HepG2 (cell line): ENCODE results near the gene ERBB3. TPM values are rescaled to one million over a fixed set of nuclear protein-coding genes. Genes with fewer than 3 reads are reported as not detected.

Experiments
- GTF3A ChIP-seq: sonication (generic); formaldehyde crosslinking; conservative IDR thresholded peaks from 2 replicates; pipeline ENCODE4 v1.4.0; 2020; ENCODE audit warnings: mild to moderate bottlenecking, missing genetic modification reagents
- KLF15 ChIP-seq: sonication (generic); formaldehyde crosslinking; IDR thresholded peaks from 2 replicates; pipeline ENCODE4 v1.8.1; 2023; ENCODE audit warnings: borderline replicate concordance, mild to moderate bottlenecking, inconsistent platforms, missing genetic modification reagents, mixed read lengths
- MTF2 ChIP-seq: sonication (generic); formaldehyde crosslinking; IDR thresholded peaks from 2 replicates; pipeline ENCODE4 v1.5.0; 2020; ENCODE audit warnings: missing genetic modification reagents, borderline replicate concordance
- NCOA5 ChIP-seq: sonication (generic); formaldehyde crosslinking; IDR thresholded peaks from 2 replicates; pipeline ENCODE4 v1.4.0; 2020; ENCODE audit warnings: missing genetic modification reagents
- PAWR ChIP-seq: sonication (generic); formaldehyde crosslinking; IDR thresholded peaks from 2 replicates; pipeline ENCODE4 v1.4.0; 2020; ENCODE audit warnings: missing genetic modification reagents, mild to moderate bottlenecking, borderline replicate concordance
- PHF8 ChIP-seq: sonication (generic); formaldehyde crosslinking; IDR thresholded peaks from 2 replicates; pipeline ENCODE4 v1.5.0; 2020; ENCODE audit warnings: missing genetic modification reagents
- SALL2 ChIP-seq: sonication (generic); formaldehyde crosslinking; IDR thresholded peaks from 2 replicates; pipeline ENCODE4 v1.8.1; 2023; ENCODE audit warnings: mild to moderate bottlenecking, missing genetic modification reagents, inconsistent platforms
- STAG1 ChIP-seq: sonication (generic); formaldehyde crosslinking; IDR thresholded peaks from 2 replicates; pipeline ENCODE4 v1.4.0; 2020; ENCODE audit warnings: missing genetic modification reagents
- ZBED4 ChIP-seq: sonication (generic); formaldehyde crosslinking; IDR thresholded peaks from 2 replicates; pipeline ENCODE4 v1.4.0; 2020; ENCODE audit warnings: missing genetic modification reagents, borderline replicate concordance
- ZBTB7A ChIP-seq: sonication (generic); formaldehyde crosslinking; IDR thresholded peaks from 2 replicates; pipeline ENCODE4 v1.8.0; 2022; ENCODE audit warnings: mild to moderate bottlenecking, missing genetic modification reagents
- ZBTB7B ChIP-seq: sonication (generic); formaldehyde crosslinking; IDR thresholded peaks from 2 replicates; pipeline ENCODE4 v1.4.0; 2020; ENCODE audit warnings: missing genetic modification reagents
- ZFP41 ChIP-seq: sonication (generic); formaldehyde crosslinking; IDR thresholded peaks from 2 replicates; pipeline ENCODE4 v1.4.0; 2020; ENCODE audit warnings: mild to moderate bottlenecking, missing genetic modification reagents, borderline replicate concordance
- ZNF12 ChIP-seq: sonication (generic); formaldehyde crosslinking; IDR thresholded peaks from 2 replicates; pipeline ENCODE4 v1.5.0; 2020; ENCODE audit warnings: missing genetic modification reagents
- ZNF136 ChIP-seq: sonication (generic); formaldehyde crosslinking; IDR thresholded peaks from 2 replicates; pipeline ENCODE4 v1.8.1; 2022; ENCODE audit warnings: low read depth, mild to moderate bottlenecking, moderate library complexity, missing genetic modification reagents
- ZNF230 ChIP-seq: sonication (generic); formaldehyde crosslinking; IDR thresholded peaks from 2 replicates; pipeline ENCODE4 v1.4.0; 2020; ENCODE audit warnings: mild to moderate bottlenecking, missing genetic modification reagents
- ZNF282 ChIP-seq: fragments of 450-650 bp; IDR thresholded peaks from 2 replicates; pipeline ENCODE4 v1.6.1; 2018; ENCODE audit not compliant: partially characterized antibody
- ZNF34 ChIP-seq: sonication (generic); formaldehyde crosslinking; IDR thresholded peaks from 2 replicates; pipeline ENCODE4 v1.4.0; 2020; ENCODE audit warnings: mild to moderate bottlenecking, missing genetic modification reagents, borderline replicate concordance
- ZNF567 ChIP-seq: sonication (generic); formaldehyde crosslinking; IDR thresholded peaks from 2 replicates; pipeline ENCODE4 v1.8.1; 2023; ENCODE audit warnings: mild to moderate bottlenecking, missing genetic modification reagents, borderline replicate concordance
- ZNF709 ChIP-seq: sonication (generic); formaldehyde crosslinking; IDR thresholded peaks from 2 replicates; pipeline ENCODE4 v1.5.0; 2020; ENCODE audit warnings: mild to moderate bottlenecking, missing genetic modification reagents
- ZNF713 ChIP-seq: sonication (generic); formaldehyde crosslinking; IDR thresholded peaks from 2 replicates; pipeline ENCODE4 v1.4.0; 2020; ENCODE audit warnings: mild to moderate bottlenecking, missing genetic modification reagents
- ZNF740 ChIP-seq: sonication (generic); formaldehyde crosslinking; IDR thresholded peaks from 2 replicates; pipeline ENCODE4 v1.4.0; 2020; ENCODE audit warnings: missing genetic modification reagents
- ZNF784 ChIP-seq: sonication (generic); formaldehyde crosslinking; IDR thresholded peaks from 2 replicates; pipeline ENCODE4 v1.5.1; 2020; ENCODE audit warnings: missing genetic modification reagents, mild to moderate bottlenecking, borderline replicate concordance
- ZUFSP ChIP-seq: sonication (generic); formaldehyde crosslinking; IDR thresholded peaks from 2 replicates; pipeline ENCODE4 v1.9.0; 2021; ENCODE audit warnings: missing genetic modification reagents, mild to moderate bottlenecking, borderline replicate concordance
- polyA plus RNA-seq, 8 experiments: library from polyadenylated mRNA; depleted of rRNA in 3 of 8; stranded (reverse) in 7 of 8; unstranded in 1 of 8; fragments of >200 nt; fragmentation: Illumina TruSeq in 4 of 8; extraction: Trizol in 4 of 8; gene quantifications; 2 replicates each; pipeline versions ENCODE4 v1.2.1 to v1.2.3, GENCODE V29; 2011 to 2016; ENCODE audit warnings: low read depth in 4 of 8, missing spikeins in 1 of 8, mixed read lengths in 1 of 8; ENCODE audit not compliant: insufficient read depth in 1 of 8
- total RNA-seq, 5 experiments: library from RNA; depleted of rRNA; stranded (reverse); fragments of >200 nt; fragmentation: Illumina TruSeq; extraction: Trizol; gene quantifications; 2 replicates each; pipeline ENCODE4 v1.2.3, GENCODE V29; 2016; ENCODE audit warnings: low read depth in 1 of 5

Gene ERBB3
- total and polyA plus RNA-seq, 2 of the 13 experiments (the other 11 are each of a cell fraction or from before 2014, with no cell fraction given) = 93.6 to 358 TPM

- TF ChIP-seq SALL2 (CRISPR knock-in tag) (peak; percentile 72), PHF8 (CRISPR knock-in tag) (no peak), ZNF34 (CRISPR knock-in tag) (no peak), ZFP41 (CRISPR knock-in tag) (no peak), STAG1 (CRISPR knock-in tag) (no peak), ZNF784 (CRISPR knock-in tag) (peak; percentile 10; the same call in 1 of the 2 replicates), ZNF12 (no peak), NCOA5 (no peak), ZNF282 (no peak), ZNF740 (peak; percentile 63), PAWR (CRISPR knock-in tag) (no peak), GTF3A (CRISPR knock-in tag) (no peak), MTF2 (CRISPR knock-in tag) (no peak), ZBED4 (CRISPR knock-in tag) (peak; percentile 21; the same call in 1 of the 2 replicates), ZNF567 (CRISPR knock-in tag) (no peak), ZNF713 (CRISPR knock-in tag) (no peak), KLF15 (CRISPR knock-in tag) (no peak), ZBTB7B (peak; percentile 73; the same call in 1 of the 2 replicates), ZNF709 (peak; percentile 80), ZNF230 (CRISPR knock-in tag) (no peak), ZNF136 (CRISPR knock-in tag) (no peak), ZUFSP (no peak), ZBTB7A (no peak; the same call in 1 of the 2 replicates)
These were observed at the start of gene ERBB3 (continued) for GRCh38 chr12:56079723-56080555.
